ENCODE measurements around the gene PEX14. TPM values are rescaled to one million over a fixed set of nuclear protein-coding genes. Genes with fewer than 3 reads are reported as not detected.
A peak's percentile ranks its signal among the peaks of the same experiment; 100 is the strongest.
"Not testable (repeated sequence)": the region's sequence is repeated elsewhere in the genome, so short reads cannot be mapped to it uniquely, and the experiment has no call there.

The PEX14 gene
- total RNA-seq, 1 donor from 2014 or later: 17.8 TPM

DNA sequence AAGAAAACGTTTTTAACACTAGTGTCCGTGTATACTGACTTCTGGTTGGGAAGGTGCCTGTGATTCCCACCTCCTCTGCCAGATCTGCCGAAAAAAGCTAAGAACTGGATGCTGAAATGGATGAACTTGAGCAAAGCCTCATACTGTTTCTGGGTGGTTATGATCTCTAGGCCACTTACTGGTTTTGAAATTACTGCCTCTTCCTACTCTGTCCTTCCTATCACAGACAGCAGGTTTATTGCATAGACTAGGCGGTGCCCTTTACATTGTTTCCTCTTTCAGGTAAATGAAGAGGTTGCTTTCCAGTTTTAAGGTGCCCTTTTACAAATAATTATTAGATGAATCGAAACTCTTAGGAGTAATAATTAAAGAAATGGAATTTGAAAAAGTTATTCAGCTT is 27.5 kb downstream of the PEX14 start:
- DNase-seq (no peak), ATAC-seq (ENCODE audit: low read depth) (no peak)
- intact Hi-C loops (cut with micrococcal nuclease): no loop called here
- H3K4me1 Mint-ChIP-seq: peaks cover 6% of the 10 kb centered on the region
- ChIA-PET POLR2A (interaction anchor here (0.7 kb wide), 1 partner anchor 9 kb away, joined by 5 read pairs; no protein-coding TSS in a partner anchor), CTCF (interaction anchor here (2.3 kb wide), 1 partner anchor 8 kb away, joined by 7 read pairs; no protein-coding TSS in a partner anchor)
- H3K27me3 Mint-ChIP-seq: no peaks in the 10 kb centered on the region
- TF ChIP-seq, protein P1, sequence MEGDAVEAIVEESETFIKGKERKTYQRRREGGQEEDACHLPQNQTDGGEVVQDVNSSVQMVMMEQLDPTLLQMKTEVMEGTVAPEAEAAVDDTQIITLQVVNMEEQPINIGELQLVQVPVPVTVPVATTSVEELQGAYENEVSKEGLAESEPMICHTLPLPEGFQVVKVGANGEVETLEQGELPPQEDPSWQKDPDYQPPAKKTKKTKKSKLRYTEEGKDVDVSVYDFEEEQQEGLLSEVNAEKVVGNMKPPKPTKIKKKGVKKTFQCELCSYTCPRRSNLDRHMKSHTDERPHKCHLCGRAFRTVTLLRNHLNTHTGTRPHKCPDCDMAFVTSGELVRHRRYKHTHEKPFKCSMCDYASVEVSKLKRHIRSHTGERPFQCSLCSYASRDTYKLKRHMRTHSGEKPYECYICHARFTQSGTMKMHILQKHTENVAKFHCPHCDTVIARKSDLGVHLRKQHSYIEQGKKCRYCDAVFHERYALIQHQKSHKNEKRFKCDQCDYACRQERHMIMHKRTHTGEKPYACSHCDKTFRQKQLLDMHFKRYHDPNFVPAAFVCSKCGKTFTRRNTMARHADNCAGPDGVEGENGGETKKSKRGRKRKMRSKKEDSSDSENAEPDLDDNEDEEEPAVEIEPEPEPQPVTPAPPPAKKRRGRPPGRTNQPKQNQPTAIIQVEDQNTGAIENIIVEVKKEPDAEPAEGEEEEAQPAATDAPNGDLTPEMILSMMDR (IDR thresholded peaks at IDR 0.05): no peak
- no peak overlapping the region for H3K4me3 Mint-ChIP-seq
- no peaks in the 10 kb centered on the region for H3K9me3 Mint-ChIP-seq
- no peak overlapping the region for H3K27ac Mint-ChIP-seq
- peaks cover 14% of the 10 kb centered on the region for H3K36me3 Mint-ChIP-seq (ENCODE audit: low read depth)

DNA sequence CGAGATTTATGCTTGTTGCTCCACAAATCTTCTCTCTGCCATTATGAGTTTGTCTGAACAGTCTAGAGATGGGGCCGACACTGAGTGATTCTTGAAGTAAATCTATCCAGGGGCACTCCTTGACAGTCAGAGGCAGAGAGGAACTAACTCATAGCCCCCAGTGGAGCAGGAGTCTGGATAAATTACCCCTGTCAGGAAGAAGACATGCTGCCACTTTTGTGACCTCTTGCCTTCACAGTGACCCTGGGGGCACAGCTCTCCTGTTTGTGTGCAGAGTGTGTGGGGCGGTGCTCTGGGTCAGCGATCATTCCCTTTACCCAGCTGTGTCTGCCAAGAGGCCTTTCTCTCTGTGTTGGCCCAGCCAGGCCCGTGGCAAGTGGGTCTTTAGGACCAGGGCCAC is 29.5 kb downstream of the PEX14 start:
- no peaks in the 10 kb centered on the region for H3K9me3 Mint-ChIP-seq
- ATAC-seq (ENCODE audit: low read depth) (no peak), DNase-seq (no peak)
- peaks cover 2% of the 10 kb centered on the region for H3K36me3 Mint-ChIP-seq (ENCODE audit: low read depth)
- H3K27ac Mint-ChIP-seq: no peak overlapping the region
- ChIA-PET CTCF (interaction anchor here (0.8 to 2.3 kb wide), 4 partner anchors 9 to 405 kb away, joined by 3 to 7 read pairs (median 4); no protein-coding TSS in a partner anchor), POLR2A (no interaction called here)
- no peak overlapping the region for H3K4me3 Mint-ChIP-seq
- no peaks in the 10 kb centered on the region for H3K27me3 Mint-ChIP-seq
- intact Hi-C loops (cut with micrococcal nuclease): no loop called here
- peaks cover 20% of the 10 kb centered on the region for H3K4me1 Mint-ChIP-seq
- TF ChIP-seq, protein P1 (IDR thresholded peaks at IDR 0.05): no peak

DNA sequence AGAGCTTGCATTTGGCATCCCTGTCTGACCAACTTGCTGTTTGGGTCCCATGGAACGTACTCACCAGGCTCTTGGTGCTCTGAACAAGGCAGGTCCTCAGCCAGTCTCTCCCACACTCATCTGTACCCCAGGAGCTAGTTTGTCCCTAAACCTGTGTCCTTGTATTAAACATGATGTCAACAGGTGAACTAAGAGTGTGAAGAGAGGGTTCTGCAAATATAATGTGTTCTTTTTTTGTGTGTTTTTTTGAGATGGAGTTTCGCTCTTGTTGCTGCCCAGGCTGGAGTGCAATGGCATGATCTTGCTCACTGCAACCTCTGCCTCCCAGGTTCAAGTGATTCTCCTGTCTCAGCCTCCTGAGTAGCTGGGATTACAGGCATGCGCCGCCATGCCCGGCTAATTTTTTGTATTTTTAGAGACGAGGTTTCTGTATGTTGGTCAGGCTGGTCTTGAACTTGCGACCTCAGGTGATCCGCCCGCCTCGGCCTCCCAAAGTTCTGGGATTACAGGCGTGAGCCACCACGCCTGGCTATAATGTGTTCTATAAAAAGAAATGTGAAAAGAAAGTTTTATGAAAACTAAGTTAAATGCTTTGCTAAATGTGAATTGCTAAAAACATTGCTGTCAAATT is 31.4 kb downstream of the PEX14 start:
- CTCF ChIA-PET: interaction anchor here (1.0 to 6.8 kb wide), 5 partner anchors 8 to 436 kb away, joined by 3 to 50 read pairs (median 8); no protein-coding TSS in a partner anchor
- H3K36me3 Mint-ChIP-seq (ENCODE audit: low read depth); H3K27me3 Mint-ChIP-seq; ATAC-seq (ENCODE audit: low read depth); H3K4me3 Mint-ChIP-seq; intact Hi-C loops (cut with micrococcal nuclease); POLR2A ChIA-PET; DNase-seq; H3K27ac Mint-ChIP-seq; H3K9me3 Mint-ChIP-seq: not testable (repeated sequence)
- peaks cover 31% of the 10 kb centered on the region for H3K4me1 Mint-ChIP-seq

DNA sequence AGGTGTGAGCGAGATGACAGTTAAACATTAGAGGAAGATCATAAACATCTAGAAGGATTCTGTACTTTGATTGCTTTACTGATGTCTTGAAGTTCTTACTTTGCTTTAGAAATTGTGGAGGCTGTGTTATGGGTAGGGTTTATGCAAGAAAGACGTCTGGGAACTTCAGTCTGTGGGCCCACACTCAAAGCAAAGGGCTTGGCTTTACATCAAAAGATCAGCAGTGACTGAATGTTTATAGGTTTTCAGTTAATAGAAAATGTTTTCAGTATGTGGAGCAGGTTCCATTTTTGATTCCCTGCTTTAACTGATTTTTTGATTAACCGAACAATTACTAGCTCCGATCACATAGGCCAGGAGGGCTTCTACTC is 31.9 kb downstream of the PEX14 start:
- Mint-ChIP-seq H3K27me3 (no peaks in the 10 kb centered on the region), H3K9me3 (no peaks in the 10 kb centered on the region), H3K36me3 (ENCODE audit: low read depth) (peaks cover 4% of the 10 kb centered on the region), H3K27ac (no peak overlapping the region), H3K4me1 (peaks cover 36% of the 10 kb centered on the region), H3K4me3 (no peak overlapping the region)
- ChIA-PET CTCF (interaction anchor here (1.0 to 6.8 kb wide), 5 partner anchors 9 to 435 kb away, joined by 3 to 50 read pairs (median 8); no protein-coding TSS in a partner anchor), POLR2A (interaction anchor here (0.5 to 1.2 kb wide), 2 partner anchors 11 to 52 kb away, joined by 4 read pairs; no protein-coding TSS in a partner anchor)
- DNase-seq: no peak
- intact Hi-C loops (cut with micrococcal nuclease): loop anchor here (1.0 kb wide), 4 partner anchors 11 to 436 kb away; no protein-coding TSS in a partner anchor
- TF ChIP-seq, protein P1 (IDR thresholded peaks at IDR 0.05): no peak
- no peak for ATAC-seq (ENCODE audit: low read depth)

DNA sequence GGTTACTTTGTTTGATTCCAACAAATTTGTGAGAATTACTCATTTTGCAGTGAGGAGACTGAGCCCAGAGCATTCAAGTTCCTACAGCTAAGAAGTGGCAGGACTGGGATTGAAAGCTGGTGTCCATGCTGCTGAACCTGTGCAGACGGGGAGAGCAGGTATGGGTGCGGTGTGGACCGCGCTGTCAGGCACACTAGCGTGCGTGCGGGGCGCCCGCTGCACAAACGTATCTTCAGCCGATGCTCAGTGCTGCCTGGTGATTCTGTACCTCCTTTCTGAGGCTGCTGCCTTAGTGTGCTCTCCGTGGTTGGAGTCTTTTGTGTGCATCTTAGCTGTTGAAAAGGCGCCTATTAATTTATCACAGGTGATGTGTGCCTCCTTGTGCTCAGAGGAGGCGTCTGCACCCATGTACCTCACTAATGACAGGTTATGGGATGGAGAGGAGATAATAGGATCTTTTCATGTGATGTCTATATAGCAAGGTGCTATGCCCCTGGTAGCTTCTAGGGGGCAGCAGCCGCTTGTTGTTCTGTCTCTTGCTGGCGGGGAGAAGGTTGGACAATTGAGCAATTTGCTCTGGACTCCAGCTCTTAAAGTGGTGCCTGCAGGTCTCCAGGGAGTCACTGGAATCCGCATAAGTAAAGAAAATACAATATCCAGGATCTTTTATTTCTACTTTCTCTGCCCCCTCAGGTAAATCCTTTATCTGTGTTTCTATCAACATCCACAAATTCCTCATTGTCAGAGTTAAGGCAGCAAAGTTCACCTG is 32.5 kb downstream of the PEX14 start:
- Mint-ChIP-seq H3K36me3 (ENCODE audit: low read depth) (peaks cover 7% of the 10 kb centered on the region), H3K4me3 (peak overlapping the region; percentile 44), H3K27ac (no peak overlapping the region), H3K9me3 (no peaks in the 10 kb centered on the region), H3K27me3 (no peaks in the 10 kb centered on the region), H3K4me1 (peaks cover 38% of the 10 kb centered on the region)
- no peak for DNase-seq
- intact Hi-C loops (cut with micrococcal nuclease): loop anchor here (1.0 kb wide), 4 partner anchors 12 to 435 kb away; no protein-coding TSS in a partner anchor
- TF ChIP-seq, protein P1 (IDR thresholded peaks at IDR 0.05): no peak
- ChIA-PET CTCF (interaction anchor here (0.6 to 6.8 kb wide), 13 partner anchors 9 to 734 kb away, joined by 3 to 50 read pairs (median 3); no protein-coding TSS in a partner anchor), POLR2A (interaction anchor here (0.5 to 1.2 kb wide), 2 partner anchors 12 to 51 kb away, joined by 4 read pairs; no protein-coding TSS in a partner anchor)
- peak; percentile 67 for ATAC-seq (ENCODE audit: low read depth)
